ENCODE data around the gene MARCKS. TPM values are rescaled to one million over a fixed set of nuclear protein-coding genes. Genes with fewer than 3 reads are reported as not detected.

The MARCKS gene
- polyA plus RNA-seq, 4 donors = 18.1 to 82.0 (median 26.2) TPM

- Histone ChIP-seq H3K4me1 (ENCODE audit: control insufficient read depth in 3 of 3, insufficient read depth in 2 of 3, low read depth in 1 of 3, low read length in 2 of 3) (no peaks in the 10 kb centered on the region), H3K4me3 (ENCODE audit: low read depth in 1 of 3, low read length in 3 of 3) (no peak overlapping the region), H3K9me3 (ENCODE audit: control insufficient read depth in 2 of 2, insufficient read depth in 1 of 2, low read depth in 1 of 2, low read length in 1 of 2) (no peaks in the 10 kb centered on the region), H3K36me3 (ENCODE audit: control insufficient read depth in 3 of 3, insufficient read depth in 2 of 3, low read depth in 1 of 3, low read length in 3 of 3) (no peaks in the 10 kb centered on the region), H3K27ac (ENCODE audit: low read depth in 1 of 3, low read length in 2 of 3) (no peak overlapping the region), H3K27me3 (ENCODE audit: control insufficient read depth in 3 of 3, insufficient read depth in 3 of 3, low read length in 3 of 3) (no peaks in the 10 kb centered on the region)
- WGBS, 3 donors = 83 to 95% (median 89%) methylated on average over 2 of the region's 2 CpGs
- FAIRE-seq (no peak), DNase-seq (no peak)
Measured at GRCh38 chr6:113837170-113837569, 20.0 kb upstream of the MARCKS start.

GRCh38 chr6:113842165-113842564 is 15.0 kb upstream of the MARCKS start:
- Histone ChIP-seq H3K4me3 (ENCODE audit: low read depth in 1 of 3, low read length in 3 of 3) (no peak overlapping the region), H3K27ac (ENCODE audit: low read depth in 1 of 3, low read length in 2 of 3) (no peak overlapping the region), H3K9me3 (ENCODE audit: control insufficient read depth in 2 of 2, insufficient read depth in 1 of 2, low read depth in 1 of 2, low read length in 1 of 2) (no peaks in the 10 kb centered on the region), H3K36me3 (ENCODE audit: control insufficient read depth in 3 of 3, insufficient read depth in 2 of 3, low read depth in 1 of 3, low read length in 3 of 3) (no peaks in the 10 kb centered on the region), H3K4me1 (ENCODE audit: control insufficient read depth in 3 of 3, insufficient read depth in 2 of 3, low read depth in 1 of 3, low read length in 2 of 3) (no peaks in the 10 kb centered on the region), H3K27me3 (ENCODE audit: control insufficient read depth in 3 of 3, insufficient read depth in 3 of 3, low read length in 3 of 3) (no peaks in the 10 kb centered on the region)
- FAIRE-seq (no peak), DNase-seq (no peak)
- 52 to 84% (median 59%) methylated on average over 1 of the region's 1 CpG for WGBS, 3 donors

GRCh38 chr6:113843500-113844073 is 13.6 kb upstream of the MARCKS start:
- Histone ChIP-seq H3K27me3 (ENCODE audit: control insufficient read depth in 3 of 3, insufficient read depth in 3 of 3, low read length in 3 of 3) (no peaks in the 10 kb centered on the region), H3K9me3 (ENCODE audit: control insufficient read depth in 2 of 2, insufficient read depth in 1 of 2, low read depth in 1 of 2, low read length in 1 of 2) (no peaks in the 10 kb centered on the region), H3K4me3 (ENCODE audit: low read depth in 1 of 3, low read length in 3 of 3) (no peak overlapping the region), H3K27ac (ENCODE audit: low read depth in 1 of 3, low read length in 2 of 3) (no peak overlapping the region), H3K4me1 (ENCODE audit: control insufficient read depth in 3 of 3, insufficient read depth in 2 of 3, low read depth in 1 of 3, low read length in 2 of 3) (no peaks in the 10 kb centered on the region), H3K36me3 (ENCODE audit: control insufficient read depth in 3 of 3, insufficient read depth in 2 of 3, low read depth in 1 of 3, low read length in 3 of 3) (no peaks in the 10 kb centered on the region)
- WGBS, 3 donors = 92 to 94% (median 94%) methylated on average over 6 of the region's 6 CpGs
- DNase-seq (no peak), FAIRE-seq (no peak)

GRCh38 chr6:113846577-113846976 is 10.6 kb upstream of the MARCKS start:
- no peaks in the 10 kb centered on the region for H3K36me3 ChIP-seq (ENCODE audit: control insufficient read depth in 3 of 3, insufficient read depth in 2 of 3, low read depth in 1 of 3, low read length in 3 of 3)
- H3K27me3 ChIP-seq (ENCODE audit: control insufficient read depth in 3 of 3, insufficient read depth in 3 of 3, low read length in 3 of 3) = no peaks in the 10 kb centered on the region
- WGBS, 3 donors = 94 to 96% (median 96%) methylated on average over 1 of the region's 1 CpG
- H3K27ac ChIP-seq (ENCODE audit: low read depth in 1 of 3, low read length in 2 of 3) = no peak overlapping the region
- H3K9me3 ChIP-seq (ENCODE audit: control insufficient read depth in 2 of 2, insufficient read depth in 1 of 2, low read depth in 1 of 2, low read length in 1 of 2) = no peaks in the 10 kb centered on the region
- H3K4me1 ChIP-seq (ENCODE audit: control insufficient read depth in 3 of 3, insufficient read depth in 2 of 3, low read depth in 1 of 3, low read length in 2 of 3) = no peaks in the 10 kb centered on the region
- H3K4me3 ChIP-seq (ENCODE audit: low read depth in 1 of 3, low read length in 3 of 3) = no peak overlapping the region
- no peak for FAIRE-seq
- no peak for DNase-seq

- Histone ChIP-seq H3K4me3 (ENCODE audit: low read depth in 1 of 3, low read length in 3 of 3) (no peak overlapping the region), H3K9me3 (ENCODE audit: control insufficient read depth in 2 of 2, insufficient read depth in 1 of 2, low read depth in 1 of 2, low read length in 1 of 2) (no peaks in the 10 kb centered on the region), H3K27ac (ENCODE audit: low read depth in 1 of 3, low read length in 2 of 3) (no peak overlapping the region), H3K4me1 (ENCODE audit: control insufficient read depth in 3 of 3, insufficient read depth in 2 of 3, low read depth in 1 of 3, low read length in 2 of 3) (no peaks in the 10 kb centered on the region), H3K36me3 (ENCODE audit: control insufficient read depth in 3 of 3, insufficient read depth in 2 of 3, low read depth in 1 of 3, low read length in 3 of 3) (no peaks in the 10 kb centered on the region), H3K27me3 (ENCODE audit: control insufficient read depth in 3 of 3, insufficient read depth in 3 of 3, low read length in 3 of 3) (no peaks in the 10 kb centered on the region)
- 91 to 98% (median 93%) methylated on average over 5 of the region's 5 CpGs for WGBS, 3 donors
- DNase-seq = no peak
- no peak for FAIRE-seq
Measured at GRCh38 chr6:113847447-113847846, 9.7 kb upstream of the MARCKS start.

- Histone ChIP-seq H3K27me3 (ENCODE audit: control insufficient read depth in 3 of 3, insufficient read depth in 3 of 3, low read length in 3 of 3) (no peaks in the 10 kb centered on the region), H3K27ac (ENCODE audit: low read depth in 1 of 3, low read length in 2 of 3) (no peak overlapping the region), H3K4me1 (ENCODE audit: control insufficient read depth in 3 of 3, insufficient read depth in 2 of 3, low read depth in 1 of 3, low read length in 2 of 3) (no peaks in the 10 kb centered on the region), H3K9me3 (ENCODE audit: control insufficient read depth in 2 of 2, insufficient read depth in 1 of 2, low read depth in 1 of 2, low read length in 1 of 2) (no peaks in the 10 kb centered on the region), H3K4me3 (ENCODE audit: low read depth in 1 of 3, low read length in 3 of 3) (no peak overlapping the region), H3K36me3 (ENCODE audit: control insufficient read depth in 3 of 3, insufficient read depth in 2 of 3, low read depth in 1 of 3, low read length in 3 of 3) (no peaks in the 10 kb centered on the region)
- DNase-seq (no peak), FAIRE-seq (no peak)
Measured at GRCh38 chr6:113848280-113848679, 8.9 kb upstream of the MARCKS start.

GRCh38 chr6:113848811-113849210 is 8.3 kb upstream of the MARCKS start:
- Histone ChIP-seq H3K9me3 (ENCODE audit: control insufficient read depth in 2 of 2, insufficient read depth in 1 of 2, low read depth in 1 of 2, low read length in 1 of 2) (no peaks in the 10 kb centered on the region), H3K27me3 (ENCODE audit: control insufficient read depth in 3 of 3, insufficient read depth in 3 of 3, low read length in 3 of 3) (no peaks in the 10 kb centered on the region), H3K36me3 (ENCODE audit: control insufficient read depth in 3 of 3, insufficient read depth in 2 of 3, low read depth in 1 of 3, low read length in 3 of 3) (no peaks in the 10 kb centered on the region), H3K27ac (ENCODE audit: low read depth in 1 of 3, low read length in 2 of 3) (no peak overlapping the region), H3K4me1 (ENCODE audit: control insufficient read depth in 3 of 3, insufficient read depth in 2 of 3, low read depth in 1 of 3, low read length in 2 of 3) (peaks cover 0 to under 1% (median 0%) of the 10 kb centered on the region in 3 donors), H3K4me3 (ENCODE audit: low read depth in 1 of 3, low read length in 3 of 3) (no peak overlapping the region)
- FAIRE-seq (no peak), DNase-seq (no peak)
- WGBS, 3 donors = 91 to 100% (median 94%) methylated on average over 1 of the region's 1 CpG

GRCh38 chr6:113853252-113853651 is 3.9 kb upstream of the MARCKS start:
- FAIRE-seq (no peak), DNase-seq (no peak)
- no peak overlapping the region for H3K4me3 ChIP-seq (ENCODE audit: low read depth in 1 of 3, low read length in 3 of 3)
- no peak overlapping the region for H3K27ac ChIP-seq (ENCODE audit: low read depth in 1 of 3, low read length in 2 of 3)
- 86 to 95% (median 90%) methylated on average over 3 of the region's 3 CpGs for WGBS, 3 donors
- no peaks in the 10 kb centered on the region for H3K27me3 ChIP-seq (ENCODE audit: control insufficient read depth in 3 of 3, insufficient read depth in 3 of 3, low read length in 3 of 3)
- H3K4me1 ChIP-seq (ENCODE audit: control insufficient read depth in 3 of 3, insufficient read depth in 2 of 3, low read depth in 1 of 3, low read length in 2 of 3) = peaks cover 0 to 4% (median 0%) of the 10 kb centered on the region in 3 donors
- no peaks in the 10 kb centered on the region for H3K36me3 ChIP-seq (ENCODE audit: control insufficient read depth in 3 of 3, insufficient read depth in 2 of 3, low read depth in 1 of 3, low read length in 3 of 3)
- H3K9me3 ChIP-seq (ENCODE audit: control insufficient read depth in 2 of 2, insufficient read depth in 1 of 2, low read depth in 1 of 2, low read length in 1 of 2) = no peaks in the 10 kb centered on the region
